Thyroid gland (tissue), 4 donors: ENCODE measurements around the gene RGS4.

Experiments used
- POLR2A ChIP-seq, 2 donors: fragments of 450-650 bp; IDR thresholded peaks; one replicate each; pipeline ENCODE4 v1.6.1; 2017; ENCODE audit warnings: antibody characterized with exemption in 2 of 2, mild to moderate bottlenecking in 2 of 2, moderate library complexity in 1 of 2
- TF ChIP-seq, protein P1 (sequence below), 6 experiments: fragments of 200-600 bp in 3 of 6; fragments of 450-650 bp in 3 of 6; sonication (generic) in 3 of 6; IDR thresholded peaks; one replicate each; pipeline ENCODE4 v1.5.1; 2016 to 2019; ENCODE audit warnings: antibody characterized with exemption in 6 of 6, mild to moderate bottlenecking in 2 of 6, inconsistent platforms in 1 of 6, moderate library complexity in 1 of 6

DNA sequence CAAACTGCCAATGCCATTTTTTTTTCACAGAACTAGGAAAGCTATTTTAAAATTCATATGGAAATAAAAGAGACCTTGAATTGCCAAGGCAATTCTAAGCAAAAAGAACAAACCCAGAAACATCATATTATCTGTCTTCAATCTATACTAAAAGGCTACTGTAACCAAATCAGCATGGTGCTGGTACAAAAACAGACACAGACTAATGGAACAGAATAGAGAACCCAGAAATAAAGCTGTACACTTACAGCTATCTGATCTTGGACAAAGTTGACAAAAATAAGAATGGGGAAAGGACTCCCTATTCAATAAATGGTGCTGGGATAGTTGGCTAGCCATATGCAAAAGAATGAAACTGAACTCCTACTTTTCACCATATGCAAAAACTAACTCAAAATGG lies 50.5 kb downstream of the RGS4 start:
- TF ChIP-seq, protein P1, sequence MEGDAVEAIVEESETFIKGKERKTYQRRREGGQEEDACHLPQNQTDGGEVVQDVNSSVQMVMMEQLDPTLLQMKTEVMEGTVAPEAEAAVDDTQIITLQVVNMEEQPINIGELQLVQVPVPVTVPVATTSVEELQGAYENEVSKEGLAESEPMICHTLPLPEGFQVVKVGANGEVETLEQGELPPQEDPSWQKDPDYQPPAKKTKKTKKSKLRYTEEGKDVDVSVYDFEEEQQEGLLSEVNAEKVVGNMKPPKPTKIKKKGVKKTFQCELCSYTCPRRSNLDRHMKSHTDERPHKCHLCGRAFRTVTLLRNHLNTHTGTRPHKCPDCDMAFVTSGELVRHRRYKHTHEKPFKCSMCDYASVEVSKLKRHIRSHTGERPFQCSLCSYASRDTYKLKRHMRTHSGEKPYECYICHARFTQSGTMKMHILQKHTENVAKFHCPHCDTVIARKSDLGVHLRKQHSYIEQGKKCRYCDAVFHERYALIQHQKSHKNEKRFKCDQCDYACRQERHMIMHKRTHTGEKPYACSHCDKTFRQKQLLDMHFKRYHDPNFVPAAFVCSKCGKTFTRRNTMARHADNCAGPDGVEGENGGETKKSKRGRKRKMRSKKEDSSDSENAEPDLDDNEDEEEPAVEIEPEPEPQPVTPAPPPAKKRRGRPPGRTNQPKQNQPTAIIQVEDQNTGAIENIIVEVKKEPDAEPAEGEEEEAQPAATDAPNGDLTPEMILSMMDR (IDR thresholded peaks at IDR 0.05) = no peak
- TF ChIP-seq POLR2A (IDR thresholded peaks at IDR 0.05) = no peak
